Transverse colon (tissue), 4 donors: ENCODE data around the gene IGSF22. TPM values are rescaled to one million over a fixed set of nuclear protein-coding genes. Genes with fewer than 3 reads are reported as not detected.

Source experiments
- DNase-seq: peaks from one replicate; pipeline ENCODE4 v3.0.0-alpha.2; 2019
- H3K27ac ChIP-seq, 4 donors: fragments of 200-600 bp; sonication (generic); 2 replicates each; pipeline ENCODE4 v1.5.1; 2016 to 2018; ENCODE audit warnings: inconsistent platforms in 4 of 4
- H3K27me3 ChIP-seq: fragments of 200-600 bp; sonication (generic); 2 replicates; pipeline ENCODE4 v1.5.1; 2017; ENCODE audit warnings: inconsistent platforms
- H3K36me3 ChIP-seq, 4 donors: fragments of 200-600 bp; sonication (generic); 2 replicates each; pipeline ENCODE4 v1.5.1; 2017 to 2019; ENCODE audit warnings: inconsistent platforms in 4 of 4
- H3K4me1 ChIP-seq, 4 donors: fragments of 200-600 bp; sonication (generic); 2 replicates each; pipeline ENCODE4 v1.5.1; 2017 to 2020; ENCODE audit warnings: inconsistent platforms in 4 of 4
- H3K4me3 ChIP-seq, 4 donors: fragments of 200-600 bp; sonication (generic); 1 replicate in 1 of 4; 2 replicates in 3 of 4; pipeline versions ENCODE4 v1.5.1 to v1.6.1; 2017 to 2019; ENCODE audit warnings: inconsistent platforms in 4 of 4
- H3K9me3 ChIP-seq, 2 donors: fragments of 200-600 bp; sonication (generic); 2 replicates each; pipeline ENCODE4 v1.5.1; 2017 to 2019; ENCODE audit warnings: inconsistent platforms in 2 of 2
- EP300 ChIP-seq: sonication (generic); formaldehyde crosslinking; IDR thresholded peaks from one replicate; pipeline ENCODE4 v1.6.1; 2017; ENCODE audit warnings: antibody characterized with exemption, low read depth
- POLR2A ChIP-seq: fragments of 450-650 bp; IDR thresholded peaks from one replicate; pipeline ENCODE4 v1.6.1; 2016; ENCODE audit warnings: antibody characterized with exemption, mild to moderate bottlenecking, moderate library complexity
- POLR2AphosphoS5 ChIP-seq, 3 donors: sonication (generic); formaldehyde crosslinking; IDR thresholded peaks; one replicate each; pipeline ENCODE4 v1.6.1; 2016; ENCODE audit warnings: antibody characterized with exemption in 3 of 3
- WGBS, 2 donors: methylation state at CpG; one replicate each; pipeline ENCODE4 v1.1.5; 2018; ENCODE audit warnings: low coverage in 1 of 2; 5-methylcytosine and 5-hydroxymethylcytosine counted together
- in situ Hi-C, 4 donors: fragments of 200-750 bp; cut with MboI; loops; one replicate each; pipeline versions ENCODE4 v1.15.0 to v1.15.1; 2017; ENCODE audit warnings: low sequenced_read_pairs in 3 of 4, low pct_ligation_motif_present in 1 of 4, low pct_unique_long_range_greater_than_20kb in 1 of 4
- intact Hi-C: fragments of 100-400 bp; cut with DNase I; formaldehyde crosslinking; loops from one replicate; pipeline ENCODE4 v1.15.1; 2023; ENCODE audit warnings: low total_unique reads
- total RNA-seq, 4 donors: library from RNA; depleted of rRNA; stranded (reverse); fragments of >200 nt; gene quantifications; one replicate each; pipeline ENCODE4 v1.1.0, GENCODE V29; 2016
- TF ChIP-seq, protein P1 (sequence below), 5 experiments: fragments of 200-600 bp in 3 of 5; fragments of 450-650 bp in 2 of 5; sonication (generic) in 3 of 5; IDR thresholded peaks; 1 replicate in 2 of 5; 2 replicates in 3 of 5; pipeline ENCODE4 v1.5.1; 2016 to 2017; ENCODE audit warnings: antibody characterized with exemption in 5 of 5, inconsistent platforms in 3 of 5, mild to moderate bottlenecking in 2 of 5, moderate library complexity in 1 of 5

IGSF22 gene
- total RNA-seq, 4 donors from 2014 or later = 0.16 TPM; not detected in 3

DNA sequence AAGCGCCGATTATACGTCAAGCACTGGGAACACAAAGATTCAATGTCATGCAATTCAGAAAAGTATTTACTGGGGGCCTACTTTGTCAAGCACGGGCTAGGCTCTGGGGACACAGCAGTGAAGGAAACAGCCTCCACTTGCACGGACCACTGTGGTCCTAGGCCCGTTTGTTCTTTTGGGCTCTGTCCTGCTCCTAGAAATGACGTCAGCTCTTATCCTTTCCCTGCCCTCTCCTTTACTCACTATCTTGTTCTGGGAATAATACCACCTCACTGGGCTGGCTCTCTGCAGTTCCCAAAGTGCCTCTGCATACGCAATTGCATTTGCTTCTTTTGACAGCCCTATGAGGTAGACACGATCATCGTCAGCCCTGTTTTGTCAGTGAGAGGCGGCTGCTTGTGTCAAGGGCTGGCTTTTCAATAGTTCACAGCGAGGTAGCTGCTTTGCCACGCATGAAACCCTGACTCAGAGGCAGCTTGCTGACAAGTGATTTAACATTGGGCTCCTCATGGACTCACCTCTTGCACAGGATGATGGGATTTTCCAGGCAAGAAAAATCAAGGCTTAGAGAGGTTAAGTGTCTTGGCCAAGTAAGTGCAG, 22.9 kb upstream of the IGSF22 start:
- in situ Hi-C loops = loop anchor here in 2 of 4 donors (25.0 kb wide), 3 partner anchors 187 to 637 kb away; partner anchors contain the start of genes SAAL1 (in 2 of the 2) and TSG101 (in 1 of the 2)
- whole genome bisulfite sequencing, 2 donors = 86 to 87% methylated on average over 7 to 13 of the region's 13 CpGs

DNA sequence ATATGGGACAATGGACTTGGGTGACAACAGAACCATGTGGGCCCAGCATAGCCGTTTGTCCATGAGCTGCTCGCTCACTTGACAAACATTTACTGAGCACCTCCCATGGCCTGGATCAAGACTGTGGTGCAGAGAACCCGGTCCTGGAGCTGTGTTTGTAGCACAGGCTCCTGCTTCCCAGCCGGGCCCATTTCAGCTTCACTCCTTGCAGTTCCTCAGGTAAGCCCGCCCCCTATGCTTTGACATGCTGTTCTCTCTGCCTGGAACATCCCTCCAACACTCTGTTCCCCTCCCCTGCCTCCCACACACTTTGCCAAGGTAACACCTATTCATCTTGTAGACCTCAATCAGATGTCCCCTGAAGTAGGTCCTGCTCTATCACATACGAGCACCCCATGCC, 19.3 kb upstream of the IGSF22 start:
- 64 to 75% methylated on average over 2 to 6 of the region's 6 CpGs for WGBS, 2 donors
- in situ Hi-C loops (loop anchor here in 2 of 4 donors (25.0 kb wide), 3 partner anchors 183 to 633 kb away; partner anchors contain the start of genes SAAL1 (in 2 of the 2) and TSG101 (in 1 of the 2)), intact Hi-C loops (no loop called here)
- Histone ChIP-seq H3K4me3 (no peak overlapping the region), H3K9me3 (no peaks in the 10 kb centered on the region), H3K4me1 (no peaks in the 10 kb centered on the region), H3K27me3 (no peaks in the 10 kb centered on the region), H3K36me3 (no peaks in the 10 kb centered on the region), H3K27ac (no peak overlapping the region)
- TF ChIP-seq, protein P1, sequence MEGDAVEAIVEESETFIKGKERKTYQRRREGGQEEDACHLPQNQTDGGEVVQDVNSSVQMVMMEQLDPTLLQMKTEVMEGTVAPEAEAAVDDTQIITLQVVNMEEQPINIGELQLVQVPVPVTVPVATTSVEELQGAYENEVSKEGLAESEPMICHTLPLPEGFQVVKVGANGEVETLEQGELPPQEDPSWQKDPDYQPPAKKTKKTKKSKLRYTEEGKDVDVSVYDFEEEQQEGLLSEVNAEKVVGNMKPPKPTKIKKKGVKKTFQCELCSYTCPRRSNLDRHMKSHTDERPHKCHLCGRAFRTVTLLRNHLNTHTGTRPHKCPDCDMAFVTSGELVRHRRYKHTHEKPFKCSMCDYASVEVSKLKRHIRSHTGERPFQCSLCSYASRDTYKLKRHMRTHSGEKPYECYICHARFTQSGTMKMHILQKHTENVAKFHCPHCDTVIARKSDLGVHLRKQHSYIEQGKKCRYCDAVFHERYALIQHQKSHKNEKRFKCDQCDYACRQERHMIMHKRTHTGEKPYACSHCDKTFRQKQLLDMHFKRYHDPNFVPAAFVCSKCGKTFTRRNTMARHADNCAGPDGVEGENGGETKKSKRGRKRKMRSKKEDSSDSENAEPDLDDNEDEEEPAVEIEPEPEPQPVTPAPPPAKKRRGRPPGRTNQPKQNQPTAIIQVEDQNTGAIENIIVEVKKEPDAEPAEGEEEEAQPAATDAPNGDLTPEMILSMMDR (IDR thresholded peaks at IDR 0.05) = no peak
- no peak for TF ChIP-seq EP300
- TF ChIP-seq POLR2AphosphoS5 (IDR thresholded peaks at IDR 0.05) = no peak
- no peak for TF ChIP-seq POLR2A
- DNase-seq = no peak

More for the DNA sequence above, 22.9 kb upstream of the IGSF22 start:
- Histone ChIP-seq H3K36me3 (no peaks in the 10 kb centered on the region), H3K27me3 (no peaks in the 10 kb centered on the region), H3K9me3 (no peaks in the 10 kb centered on the region), H3K4me3 (no peak overlapping the region), H3K27ac (no peak overlapping the region), H3K4me1 (no peaks in the 10 kb centered on the region)
- no peak for DNase-seq
- TF ChIP-seq POLR2AphosphoS5 (IDR thresholded peaks at IDR 0.05) = no peak
- no peak for TF ChIP-seq EP300
- TF ChIP-seq, protein P1 (IDR thresholded peaks at IDR 0.05) = no peak
- no peak for TF ChIP-seq POLR2A
- intact Hi-C loops = no loop called here

DNA sequence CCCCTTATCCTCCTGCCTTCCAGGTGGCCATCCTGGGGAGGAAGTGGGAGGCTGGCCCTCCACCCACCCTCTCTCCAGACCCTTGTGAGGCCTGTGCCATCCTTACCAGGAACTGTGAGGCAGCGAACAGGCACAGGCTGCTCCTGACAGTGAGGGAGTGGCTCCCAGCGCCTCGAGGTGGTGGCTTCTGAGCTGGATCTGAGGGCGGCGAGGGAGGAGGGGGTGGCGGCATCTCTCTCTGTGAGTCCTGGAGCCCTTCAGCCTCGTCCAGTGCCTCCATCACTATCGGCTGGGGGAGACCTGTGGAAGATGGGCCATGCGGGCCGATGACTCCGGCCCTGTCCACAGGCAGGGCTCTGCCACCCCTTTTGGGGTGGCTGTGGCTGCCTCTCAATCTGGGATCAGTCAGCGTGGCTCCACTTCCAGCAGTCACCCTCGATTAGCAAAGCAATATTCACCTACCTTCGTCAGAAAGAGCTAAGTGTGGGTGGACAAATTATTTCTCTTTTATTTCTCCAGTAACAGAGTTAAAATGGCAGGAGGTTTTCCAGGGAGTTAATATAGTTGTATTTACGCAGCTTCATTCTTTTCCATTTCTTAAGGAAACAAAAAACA, 18.0 kb upstream of the IGSF22 start:
- intact Hi-C loops (no loop called here), in situ Hi-C loops (loop anchor here in 2 of 4 donors (25.0 kb wide), 3 partner anchors 182 to 632 kb away; partner anchors contain the start of genes SAAL1 (in 2 of the 2) and TSG101 (in 1 of the 2))
- Histone ChIP-seq H3K27me3 (no peaks in the 10 kb centered on the region), H3K27ac (no peak overlapping the region), H3K4me1 (no peaks in the 10 kb centered on the region), H3K4me3 (no peak overlapping the region), H3K36me3 (no peaks in the 10 kb centered on the region), H3K9me3 (no peaks in the 10 kb centered on the region)
- TF ChIP-seq POLR2A = no peak
- no peak for TF ChIP-seq EP300
- TF ChIP-seq POLR2AphosphoS5 (IDR thresholded peaks at IDR 0.05) = no peak
- TF ChIP-seq, protein P1 (IDR thresholded peaks at IDR 0.05) = no peak
- no peak for DNase-seq
- WGBS, 2 donors = 71 to 82% methylated on average over 3 to 15 of the region's 15 CpGs

DNA sequence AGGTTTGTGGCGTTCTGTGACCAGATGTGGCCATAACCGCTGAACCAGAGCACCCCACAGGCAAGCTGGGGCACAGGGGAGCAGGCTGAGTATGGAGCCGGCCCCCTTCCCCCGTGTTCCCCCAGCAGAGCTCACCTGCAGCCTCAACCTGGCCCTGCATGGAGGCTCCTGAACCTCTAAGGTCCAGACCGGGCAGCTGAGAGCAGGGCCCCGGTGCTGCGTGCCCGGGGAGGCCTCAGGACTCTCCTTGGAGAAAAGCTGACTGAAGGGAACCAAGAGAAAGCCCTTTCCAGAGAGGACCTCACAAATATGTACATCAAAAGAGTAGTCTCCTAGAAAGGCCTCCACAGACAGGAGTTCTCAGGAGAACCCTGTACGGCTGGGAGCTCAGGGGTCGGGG, 17.4 kb upstream of the IGSF22 start:
- in situ Hi-C loops = loop anchor here in 2 of 4 donors (25.0 kb wide), 3 partner anchors 181 to 631 kb away; partner anchors contain the start of genes SAAL1 (in 2 of the 2) and TSG101 (in 1 of the 2)
- DNase-seq = no peak
- 82% methylated on average over 8 of the region's 10 CpGs; no CpG with 5 or more reads in 1 of the 2 donors for WGBS, 2 donors

More for the DNA sequence above, 17.4 kb upstream of the IGSF22 start:
- Histone ChIP-seq H3K4me1 (no peaks in the 10 kb centered on the region), H3K27me3 (no peaks in the 10 kb centered on the region), H3K4me3 (no peak overlapping the region), H3K27ac (no peak overlapping the region), H3K36me3 (no peaks in the 10 kb centered on the region), H3K9me3 (no peaks in the 10 kb centered on the region)
- TF ChIP-seq POLR2A = no peak
- no peak for TF ChIP-seq POLR2AphosphoS5 (IDR thresholded peaks at IDR 0.05)
- TF ChIP-seq, protein P1 (IDR thresholded peaks at IDR 0.05) = no peak
- intact Hi-C loops = no loop called here
